Measurements from ENCODE around the gene NRP2. TPM values are rescaled to one million over a fixed set of nuclear protein-coding genes. Genes with fewer than 3 reads are reported as not detected.

NRP2 gene
- total RNA-seq, 1 experiment from 2014 or later, result 1.2 TPM

DNA sequence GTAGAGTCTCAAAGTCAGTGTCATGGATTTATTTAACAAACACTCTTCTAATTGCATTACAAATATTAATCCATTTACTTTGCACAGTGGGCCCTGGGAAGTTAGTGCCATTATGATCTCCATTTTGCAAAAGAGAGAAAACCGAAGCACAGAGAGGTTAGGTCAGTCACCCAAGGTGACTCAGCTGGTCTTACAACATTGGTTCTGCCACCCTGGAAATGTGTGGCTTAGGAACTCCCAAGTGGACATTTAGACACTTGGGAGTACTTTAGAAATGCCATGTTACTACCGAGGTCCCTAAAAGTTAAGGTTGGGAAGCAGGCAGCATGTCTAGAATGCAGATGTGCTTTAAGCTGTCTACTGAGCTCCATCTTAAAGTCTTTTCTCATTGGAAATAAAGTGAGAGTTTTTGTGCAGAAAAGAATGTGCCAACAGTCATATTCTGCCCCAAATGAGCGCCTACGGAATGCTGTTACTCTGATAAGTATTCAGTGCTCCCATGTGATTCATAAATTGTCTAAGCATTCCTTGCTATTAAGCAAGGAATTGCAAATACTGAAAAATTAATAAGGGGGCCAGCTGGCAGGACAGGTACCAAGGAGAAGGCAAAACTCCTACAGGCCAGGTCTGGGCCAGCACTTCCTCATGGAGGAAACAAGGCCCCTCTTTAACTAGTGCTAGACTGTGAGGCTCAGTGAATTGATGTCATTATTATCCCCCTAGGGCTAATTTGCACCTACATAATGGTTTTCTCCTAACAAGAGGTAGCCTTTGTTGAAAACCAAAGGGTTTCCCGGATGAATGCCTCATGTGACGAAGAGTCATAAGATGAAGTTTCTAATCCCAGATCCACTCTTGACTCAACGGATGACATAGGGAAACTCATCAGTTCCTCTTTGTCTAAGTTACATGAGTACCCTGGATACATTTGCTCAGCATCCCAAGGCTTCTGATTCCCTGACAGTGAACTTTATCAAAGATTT lies 16.3 kb downstream of the NRP2 start (continued):
- TF ChIP-seq, protein P1, sequence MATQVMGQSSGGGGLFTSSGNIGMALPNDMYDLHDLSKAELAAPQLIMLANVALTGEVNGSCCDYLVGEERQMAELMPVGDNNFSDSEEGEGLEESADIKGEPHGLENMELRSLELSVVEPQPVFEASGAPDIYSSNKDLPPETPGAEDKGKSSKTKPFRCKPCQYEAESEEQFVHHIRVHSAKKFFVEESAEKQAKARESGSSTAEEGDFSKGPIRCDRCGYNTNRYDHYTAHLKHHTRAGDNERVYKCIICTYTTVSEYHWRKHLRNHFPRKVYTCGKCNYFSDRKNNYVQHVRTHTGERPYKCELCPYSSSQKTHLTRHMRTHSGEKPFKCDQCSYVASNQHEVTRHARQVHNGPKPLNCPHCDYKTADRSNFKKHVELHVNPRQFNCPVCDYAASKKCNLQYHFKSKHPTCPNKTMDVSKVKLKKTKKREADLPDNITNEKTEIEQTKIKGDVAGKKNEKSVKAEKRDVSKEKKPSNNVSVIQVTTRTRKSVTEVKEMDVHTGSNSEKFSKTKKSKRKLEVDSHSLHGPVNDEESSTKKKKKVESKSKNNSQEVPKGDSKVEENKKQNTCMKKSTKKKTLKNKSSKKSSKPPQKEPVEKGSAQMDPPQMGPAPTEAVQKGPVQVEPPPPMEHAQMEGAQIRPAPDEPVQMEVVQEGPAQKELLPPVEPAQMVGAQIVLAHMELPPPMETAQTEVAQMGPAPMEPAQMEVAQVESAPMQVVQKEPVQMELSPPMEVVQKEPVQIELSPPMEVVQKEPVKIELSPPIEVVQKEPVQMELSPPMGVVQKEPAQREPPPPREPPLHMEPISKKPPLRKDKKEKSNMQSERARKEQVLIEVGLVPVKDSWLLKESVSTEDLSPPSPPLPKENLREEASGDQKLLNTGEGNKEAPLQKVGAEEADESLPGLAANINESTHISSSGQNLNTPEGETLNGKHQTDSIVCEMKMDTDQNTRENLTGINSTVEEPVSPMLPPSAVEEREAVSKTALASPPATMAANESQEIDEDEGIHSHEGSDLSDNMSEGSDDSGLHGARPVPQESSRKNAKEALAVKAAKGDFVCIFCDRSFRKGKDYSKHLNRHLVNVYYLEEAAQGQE (IDR thresholded peaks at IDR 0.05; ENCODE audit: low read depth), result no peak
- TF ChIP-seq, protein P2, sequence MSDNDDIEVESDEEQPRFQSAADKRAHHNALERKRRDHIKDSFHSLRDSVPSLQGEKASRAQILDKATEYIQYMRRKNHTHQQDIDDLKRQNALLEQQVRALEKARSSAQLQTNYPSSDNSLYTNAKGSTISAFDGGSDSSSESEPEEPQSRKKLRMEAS (IDR thresholded peaks at IDR 0.05), result no peak
- no peak for TF ChIP-seq CBX3 (IDR thresholded peaks at IDR 0.05; ENCODE audit: low read depth)

DNA sequence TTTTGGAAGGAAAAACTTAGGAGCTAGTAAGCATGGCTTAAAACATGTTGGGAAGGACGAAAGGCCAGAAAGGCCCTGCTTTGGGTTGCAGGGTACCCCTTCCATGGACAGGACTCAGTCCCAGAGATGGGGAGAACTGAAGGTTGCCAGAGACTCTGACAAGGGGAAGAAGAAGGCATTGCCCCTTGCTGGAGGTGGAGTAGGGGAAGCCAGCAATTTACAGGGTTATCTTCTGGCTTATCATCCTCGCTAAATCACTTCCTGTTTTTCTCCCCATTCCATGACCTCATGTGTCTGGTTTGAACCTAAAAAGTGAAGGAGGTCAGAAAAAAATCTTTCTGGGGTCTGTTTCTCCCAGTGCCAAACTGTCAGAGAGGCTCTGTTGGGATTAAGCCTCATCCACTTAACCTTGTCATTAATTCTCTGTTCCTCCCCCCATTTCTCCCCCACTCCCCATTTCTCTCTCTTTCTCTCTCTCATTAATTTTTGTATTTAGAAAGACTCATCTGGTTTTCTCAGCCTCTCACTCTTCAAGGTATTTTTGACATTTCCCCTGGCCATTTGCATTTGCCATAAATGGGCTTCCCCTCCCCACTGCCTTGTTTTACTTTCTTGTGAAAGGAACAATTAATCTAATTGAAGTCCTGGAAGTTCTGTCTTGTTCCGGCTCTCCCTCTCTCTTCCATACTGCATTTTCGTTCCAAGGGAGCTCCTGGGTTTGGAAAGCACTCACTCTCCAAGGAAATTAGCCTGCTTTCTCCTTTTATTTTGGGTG lies 17.4 kb downstream of the NRP2 start:
- no peaks in the 10 kb centered on the region for H3K79me2 ChIP-seq (ENCODE audit: insufficient read depth, low read length)
- no peak for ATAC-seq
- no peak for DNase-seq (ENCODE audit: low read depth, low spot score)
- no peak overlapping the region for H2AFZ ChIP-seq (ENCODE audit: low read depth, low read length, poor library complexity, severe bottlenecking)
- no TSS peak for BruUV-seq (replicated peaks)
- H3K27ac ChIP-seq (ENCODE audit: low read depth, low read length), result no peak overlapping the region
- ChIA-PET POLR2A (no interaction called here), RAD21 (ENCODE audit: low non-redundant PET in 1 of 2, low total read pairs in 2 of 2, uncharacterized antibody in 2 of 2, unreplicated experiment in 2 of 2) (no interaction called here), CTCF (no interaction called here)
- no peaks in the 10 kb centered on the region for H3K9me3 ChIP-seq (ENCODE audit: control insufficient read depth in 1 of 2, insufficient read depth in 1 of 2, low read depth in 1 of 2, low read length in 2 of 2)
- no peaks in the 10 kb centered on the region for H4K20me1 ChIP-seq (ENCODE audit: insufficient read depth)
- intact Hi-C loops (cut with micrococcal nuclease), result no loop called here
- H3K4me3 ChIP-seq (replicated peaks in 1 of 2; ENCODE audit: low read depth in 1 of 2, low read length in 2 of 2), result no peak overlapping the region
- H3K9me2 ChIP-seq (ENCODE audit: insufficient read depth), result no peaks in the 10 kb centered on the region
- H3K27me3 ChIP-seq (ENCODE audit: insufficient read depth, low read length), result no peaks in the 10 kb centered on the region
- no peak overlapping the region for H3K4me2 ChIP-seq (ENCODE audit: low read length)
- H3K9ac ChIP-seq (ENCODE audit: low read length), result no peak overlapping the region
- no peaks in the 10 kb centered on the region for H3K36me3 ChIP-seq (ENCODE audit: control insufficient read depth in 1 of 2, insufficient read depth in 2 of 2, low read length in 2 of 2)
- peaks cover 5 to 32% of the 10 kb centered on the region in 2 experiments for H3K4me1 ChIP-seq (ENCODE audit: control insufficient read depth in 1 of 2, insufficient read depth in 2 of 2, low read length in 2 of 2)
- TF ChIP-seq ELF1 (IDR thresholded peaks at IDR 0.05; ENCODE audit: borderline replicate concordance, low read depth) (no peak), SP1 (IDR thresholded peaks at IDR 0.05; ENCODE audit: low read depth) (no peak), EGR1 (IDR thresholded peaks at IDR 0.05; ENCODE audit: low read depth) (no peak)
- TF ChIP-seq, protein P3, sequence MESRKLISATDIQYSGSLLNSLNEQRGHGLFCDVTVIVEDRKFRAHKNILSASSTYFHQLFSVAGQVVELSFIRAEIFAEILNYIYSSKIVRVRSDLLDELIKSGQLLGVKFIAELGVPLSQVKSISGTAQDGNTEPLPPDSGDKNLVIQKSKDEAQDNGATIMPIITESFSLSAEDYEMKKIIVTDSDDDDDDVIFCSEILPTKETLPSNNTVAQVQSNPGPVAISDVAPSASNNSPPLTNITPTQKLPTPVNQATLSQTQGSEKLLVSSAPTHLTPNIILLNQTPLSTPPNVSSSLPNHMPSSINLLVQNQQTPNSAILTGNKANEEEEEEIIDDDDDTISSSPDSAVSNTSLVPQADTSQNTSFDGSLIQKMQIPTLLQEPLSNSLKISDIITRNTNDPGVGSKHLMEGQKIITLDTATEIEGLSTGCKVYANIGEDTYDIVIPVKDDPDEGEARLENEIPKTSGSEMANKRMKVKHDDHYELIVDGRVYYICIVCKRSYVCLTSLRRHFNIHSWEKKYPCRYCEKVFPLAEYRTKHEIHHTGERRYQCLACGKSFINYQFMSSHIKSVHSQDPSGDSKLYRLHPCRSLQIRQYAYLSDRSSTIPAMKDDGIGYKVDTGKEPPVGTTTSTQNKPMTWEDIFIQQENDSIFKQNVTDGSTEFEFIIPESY (IDR thresholded peaks at IDR 0.05; ENCODE audit: extremely low read depth, insufficient replicate concordance, low read length), result no peak
- TF ChIP-seq, protein P4, sequence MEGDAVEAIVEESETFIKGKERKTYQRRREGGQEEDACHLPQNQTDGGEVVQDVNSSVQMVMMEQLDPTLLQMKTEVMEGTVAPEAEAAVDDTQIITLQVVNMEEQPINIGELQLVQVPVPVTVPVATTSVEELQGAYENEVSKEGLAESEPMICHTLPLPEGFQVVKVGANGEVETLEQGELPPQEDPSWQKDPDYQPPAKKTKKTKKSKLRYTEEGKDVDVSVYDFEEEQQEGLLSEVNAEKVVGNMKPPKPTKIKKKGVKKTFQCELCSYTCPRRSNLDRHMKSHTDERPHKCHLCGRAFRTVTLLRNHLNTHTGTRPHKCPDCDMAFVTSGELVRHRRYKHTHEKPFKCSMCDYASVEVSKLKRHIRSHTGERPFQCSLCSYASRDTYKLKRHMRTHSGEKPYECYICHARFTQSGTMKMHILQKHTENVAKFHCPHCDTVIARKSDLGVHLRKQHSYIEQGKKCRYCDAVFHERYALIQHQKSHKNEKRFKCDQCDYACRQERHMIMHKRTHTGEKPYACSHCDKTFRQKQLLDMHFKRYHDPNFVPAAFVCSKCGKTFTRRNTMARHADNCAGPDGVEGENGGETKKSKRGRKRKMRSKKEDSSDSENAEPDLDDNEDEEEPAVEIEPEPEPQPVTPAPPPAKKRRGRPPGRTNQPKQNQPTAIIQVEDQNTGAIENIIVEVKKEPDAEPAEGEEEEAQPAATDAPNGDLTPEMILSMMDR (IDR thresholded peaks at IDR 0.05 in 2 of 3, conservative IDR thresholded peaks at IDR 0.05 in 1 of 3; ENCODE audit: borderline replicate concordance in 1 of 3, insufficient read depth in 1 of 3, low read depth in 2 of 3, low read length in 2 of 3), result no peak
- TF ChIP-seq, protein P1 (IDR thresholded peaks at IDR 0.05; ENCODE audit: low read depth), result no peak

All from HCT116 (cell line).